Activated gamma-delta T cell (primary cell): ENCODE data around the gene TIMM22.
"Not testable (repeated sequence)": the region's sequence is repeated elsewhere in the genome, so short reads cannot be mapped to it uniquely, and the experiment has no call there.

Experiments used
- DNase-seq: peaks from one replicate; lab custom pipeline; 2025; lab: John Stamatoyannopoulos, UW
- total RNA-seq, 2 donors: gene quantifications; one replicate each; lab custom pipeline; 2026; lab: John Stamatoyannopoulos, UW

TIMM22 gene
- 24.6 reads per million in 2 donors for total RNA-seq

DNA sequence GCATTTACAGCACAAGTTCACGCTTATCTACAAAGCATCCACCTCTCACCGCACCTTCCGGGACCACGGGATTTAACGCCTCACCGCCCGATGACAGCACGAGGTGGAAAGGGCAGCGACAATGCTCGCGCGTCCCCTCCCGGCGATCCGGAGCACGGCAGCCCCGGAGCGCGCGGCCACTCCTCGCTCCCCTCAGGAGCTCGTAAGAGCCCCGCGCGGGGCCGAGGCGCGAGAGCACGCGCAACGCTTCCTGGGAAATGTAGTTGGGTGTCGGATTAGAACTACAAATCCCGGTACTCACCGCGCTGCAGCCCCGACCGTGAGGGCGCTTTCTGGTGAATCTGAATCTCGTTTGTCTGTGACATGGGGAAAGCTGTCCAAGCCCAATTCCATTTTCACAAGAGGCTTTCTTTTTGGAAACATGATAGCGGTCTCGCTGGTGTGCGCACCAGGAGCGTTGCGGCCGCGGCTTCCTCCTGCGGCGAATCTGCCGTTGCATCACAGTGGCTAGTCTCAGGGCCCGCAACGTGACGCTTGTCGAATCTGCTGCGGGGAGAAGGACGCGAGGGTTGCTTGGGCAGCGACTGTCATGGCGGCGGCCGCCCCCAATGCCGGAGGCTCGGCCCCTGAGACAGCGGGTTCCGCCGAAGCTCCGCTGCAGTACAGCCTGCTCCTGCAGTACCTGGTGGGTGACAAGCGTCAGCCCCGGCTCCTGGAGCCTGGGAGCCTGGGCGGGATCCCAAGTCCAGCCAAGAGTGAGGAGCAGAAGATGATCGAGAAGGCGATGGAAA is at the start of gene TIMM22:
TSS of gene TIMM22 (plus strand) at position 576 of the 791 bp plus-strand sequence. CDS start at position 590, 14 bp downstream.
- peak; percentile 87 for DNase-seq

DNA sequence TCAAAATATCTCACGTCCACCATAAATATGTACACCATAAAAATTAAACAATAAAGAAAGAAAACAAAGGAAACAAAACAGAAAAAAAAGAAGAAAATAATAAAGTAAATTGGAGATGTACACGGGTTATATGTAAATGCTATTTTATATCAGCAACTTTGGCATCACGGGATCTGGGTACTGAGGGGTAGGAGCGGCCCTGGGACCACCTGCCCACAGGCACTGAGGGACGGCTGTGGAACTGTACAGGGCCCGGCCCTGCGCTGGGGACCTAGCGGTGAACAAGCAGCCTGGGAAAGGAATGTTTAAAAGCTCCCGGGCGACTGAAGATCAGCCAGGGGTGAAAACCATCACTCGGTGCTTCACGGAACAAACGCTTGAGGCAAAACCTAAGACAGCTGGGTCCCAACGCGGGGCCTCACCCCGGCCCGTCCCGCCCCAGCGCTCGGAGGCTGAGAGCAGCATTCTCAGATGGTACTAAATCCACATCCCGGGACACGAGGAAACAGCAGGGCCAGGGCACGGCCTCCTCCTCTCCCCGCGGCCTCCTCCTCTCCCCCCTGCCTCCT is 48.6 kb upstream of the TIMM22 start:
- DNase-seq = no peak

DNA sequence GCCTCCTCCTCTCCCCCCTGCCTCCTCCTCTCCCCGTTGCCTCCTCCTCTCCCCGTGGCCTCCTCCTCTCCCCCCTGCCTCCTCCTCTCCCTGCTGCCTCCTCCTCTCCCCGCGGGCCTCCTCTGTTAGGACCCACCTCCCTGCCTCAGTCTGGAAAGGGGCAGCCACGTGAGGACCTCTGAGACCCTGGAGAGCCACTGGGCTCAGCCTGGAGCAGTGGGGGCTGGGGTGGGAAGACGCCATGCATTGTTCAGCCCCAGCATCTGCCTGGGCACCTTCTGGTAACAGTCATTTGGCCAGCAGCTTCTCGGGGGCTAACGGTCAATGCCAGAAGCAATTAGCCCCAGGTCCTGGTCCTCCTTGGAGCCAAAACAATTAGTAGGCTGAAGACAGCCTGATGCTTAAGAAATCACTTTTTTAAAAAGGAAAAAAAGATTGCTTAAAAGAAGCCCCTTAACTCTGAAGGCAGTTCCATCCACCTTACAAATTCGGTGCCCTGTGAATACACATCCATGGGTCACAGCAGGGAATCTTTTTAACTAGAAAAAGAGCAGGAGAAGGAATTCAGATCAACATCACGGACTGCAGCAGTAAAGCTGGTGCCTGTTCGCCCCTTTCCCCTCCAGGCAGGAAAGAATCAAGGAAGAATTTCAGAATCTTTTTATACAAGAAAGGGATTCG is 47.2 kb upstream of the TIMM22 start:
- no peak for DNase-seq

DNA sequence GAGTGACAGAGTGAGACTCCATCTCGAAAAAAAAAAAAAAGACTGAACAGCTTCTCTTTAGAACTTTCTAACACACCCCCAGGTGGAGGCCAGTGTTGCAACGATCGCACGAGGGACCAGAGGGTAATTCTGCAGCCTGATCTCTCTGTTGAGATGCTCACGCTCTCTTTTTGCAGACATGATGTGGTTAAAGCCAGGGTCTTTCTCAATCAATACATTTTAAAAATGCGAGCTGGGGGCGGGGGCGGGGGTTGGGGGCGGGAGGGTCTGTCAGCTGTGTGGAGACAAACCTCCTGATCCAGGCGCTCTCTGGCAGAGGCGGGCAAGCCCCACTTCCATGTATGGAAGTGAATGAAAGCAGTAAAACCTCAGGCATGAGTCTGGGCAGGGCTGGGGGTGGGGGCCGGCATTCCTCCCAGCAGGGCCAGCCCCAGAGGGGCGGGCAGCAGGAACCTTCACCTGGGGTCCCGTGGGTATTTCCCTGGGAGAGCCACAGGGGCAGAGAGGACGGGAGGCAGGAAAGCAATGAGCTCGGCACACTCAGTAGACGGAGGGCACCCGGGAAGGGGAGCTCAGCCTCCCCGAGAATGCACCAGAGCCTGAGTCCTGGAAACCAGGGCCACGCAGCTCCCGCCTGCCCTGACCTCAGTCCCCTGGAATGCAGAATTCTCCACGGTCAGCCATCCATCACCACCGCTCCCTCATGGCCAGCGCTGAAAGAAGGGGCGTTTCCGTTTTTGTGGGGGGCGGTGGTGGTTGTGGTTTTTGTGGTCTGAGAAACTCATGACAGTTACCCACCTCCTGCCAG is 45.4 kb upstream of the TIMM22 start:
- no peak for DNase-seq

DNA sequence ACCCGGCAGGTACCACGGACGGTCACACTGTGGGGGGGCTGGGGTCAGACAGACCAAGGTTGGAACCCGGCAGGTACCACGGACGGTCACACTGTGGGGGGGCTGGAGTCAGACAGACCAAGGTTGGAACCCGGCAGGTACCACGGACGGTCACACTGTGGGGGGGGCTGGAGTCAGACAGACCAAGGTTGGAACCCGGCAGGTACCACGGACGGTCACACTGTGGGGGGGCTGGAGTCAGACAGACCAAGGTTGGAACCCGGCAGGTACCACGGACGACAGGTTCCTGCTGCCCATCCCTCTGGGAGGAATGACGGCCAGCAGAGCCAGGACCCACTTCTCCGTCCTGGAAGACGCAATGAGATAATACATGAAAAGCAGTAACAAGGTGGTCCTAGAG is 44.3 kb upstream of the TIMM22 start:
- DNase-seq = not testable (repeated sequence)

DNA sequence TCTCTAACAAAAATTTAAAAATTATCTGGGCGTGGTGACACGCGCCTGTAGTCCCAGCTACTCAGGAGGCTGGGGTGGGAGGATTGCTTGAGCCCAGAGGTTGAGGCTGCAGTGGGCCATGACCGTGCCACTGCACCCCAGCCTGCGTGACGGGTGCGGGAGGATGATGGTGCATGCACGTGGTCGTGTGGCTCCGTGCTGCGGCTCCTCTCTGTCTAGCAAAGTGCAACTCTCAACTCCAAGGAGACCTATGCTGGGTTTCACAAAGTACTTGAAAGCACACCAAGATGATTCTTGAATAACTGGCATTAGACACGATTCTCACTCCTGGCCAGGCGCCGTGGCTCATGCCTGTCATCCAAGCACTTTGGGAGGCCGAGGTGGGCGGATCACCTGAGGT is 43.2 kb upstream of the TIMM22 start:
- no peak for DNase-seq

DNA sequence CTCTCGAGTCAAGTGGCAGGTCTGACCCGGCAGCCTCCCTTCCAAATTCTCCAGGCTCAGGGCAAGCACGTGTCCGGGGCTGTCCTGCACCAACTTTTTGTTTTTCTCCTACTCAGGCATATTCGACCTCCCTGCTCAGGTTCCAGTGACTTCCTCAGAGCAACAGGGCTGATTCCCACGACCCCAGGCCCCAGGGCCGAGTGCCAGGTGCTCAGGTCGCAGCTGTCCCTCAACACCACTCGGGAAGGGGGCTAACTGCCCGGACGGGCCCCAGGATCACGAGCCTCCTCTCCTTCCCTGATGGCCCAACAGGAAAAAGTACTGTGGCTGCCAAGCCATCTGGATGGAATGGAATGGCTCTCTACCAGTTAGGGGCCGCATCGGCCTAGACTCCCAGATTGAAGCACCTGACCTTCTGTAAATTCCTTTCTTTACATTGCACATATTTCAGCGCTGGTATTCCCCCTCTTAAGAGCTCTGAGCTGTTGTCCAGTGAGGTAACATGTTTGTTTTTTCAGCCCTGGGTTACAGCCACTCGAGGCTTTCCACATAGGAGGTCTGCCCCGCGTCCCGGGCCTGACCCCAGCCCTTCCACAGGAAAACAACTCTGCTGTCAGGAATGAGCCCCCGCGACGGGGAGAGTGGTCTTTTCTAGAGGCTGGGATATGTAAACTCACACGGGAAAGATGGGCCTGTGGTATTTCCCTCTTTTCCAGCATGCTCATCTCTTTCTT is 42.3 kb upstream of the TIMM22 start:
- no peak for DNase-seq

DNA sequence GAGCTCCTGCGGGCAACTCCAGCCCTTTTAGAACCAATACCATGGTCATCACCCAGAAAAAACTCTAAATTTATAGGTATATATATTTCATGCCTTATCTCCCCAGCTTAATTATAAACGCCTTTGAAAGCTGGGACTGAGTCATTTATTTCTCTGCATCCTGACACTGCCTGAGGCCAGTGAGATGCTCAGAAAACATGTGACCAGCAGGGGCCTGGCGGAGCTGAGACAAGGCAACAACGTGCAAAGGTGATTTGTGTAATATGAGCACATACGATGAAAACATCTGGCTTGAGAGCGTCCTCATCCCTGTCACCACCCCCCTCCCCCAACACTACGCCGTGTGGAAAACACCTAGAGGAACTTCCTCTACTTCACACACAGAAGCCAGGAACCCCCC is 40.0 kb upstream of the TIMM22 start:
- no peak for DNase-seq

DNA sequence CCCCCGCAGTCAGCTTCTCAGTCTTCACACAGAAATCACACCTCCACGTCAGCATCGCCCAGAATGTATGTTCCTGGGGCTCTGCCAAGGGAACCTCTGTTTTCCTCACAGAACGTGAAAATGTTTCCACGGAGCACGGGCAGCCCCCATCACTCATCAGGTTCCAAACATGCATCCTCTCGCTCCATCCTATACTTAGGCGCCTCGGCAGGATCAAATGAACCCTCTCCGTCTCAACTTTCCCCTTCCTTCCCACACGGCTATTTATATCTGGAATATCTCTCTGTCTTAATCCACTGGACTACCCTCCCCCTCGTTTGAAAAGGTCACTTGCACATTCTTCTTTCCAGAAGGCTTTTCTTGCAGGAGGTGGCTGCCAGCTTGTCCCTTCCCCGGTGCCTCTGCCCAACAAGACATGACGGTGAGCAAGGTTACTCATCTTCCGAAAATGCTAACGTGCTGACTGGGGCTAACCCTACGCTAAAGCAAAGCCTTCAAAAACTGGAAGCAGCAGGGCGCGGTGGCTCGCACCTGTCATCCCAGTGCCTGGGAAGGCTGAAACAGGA is 39.0 kb upstream of the TIMM22 start:
- no peak for DNase-seq

DNA sequence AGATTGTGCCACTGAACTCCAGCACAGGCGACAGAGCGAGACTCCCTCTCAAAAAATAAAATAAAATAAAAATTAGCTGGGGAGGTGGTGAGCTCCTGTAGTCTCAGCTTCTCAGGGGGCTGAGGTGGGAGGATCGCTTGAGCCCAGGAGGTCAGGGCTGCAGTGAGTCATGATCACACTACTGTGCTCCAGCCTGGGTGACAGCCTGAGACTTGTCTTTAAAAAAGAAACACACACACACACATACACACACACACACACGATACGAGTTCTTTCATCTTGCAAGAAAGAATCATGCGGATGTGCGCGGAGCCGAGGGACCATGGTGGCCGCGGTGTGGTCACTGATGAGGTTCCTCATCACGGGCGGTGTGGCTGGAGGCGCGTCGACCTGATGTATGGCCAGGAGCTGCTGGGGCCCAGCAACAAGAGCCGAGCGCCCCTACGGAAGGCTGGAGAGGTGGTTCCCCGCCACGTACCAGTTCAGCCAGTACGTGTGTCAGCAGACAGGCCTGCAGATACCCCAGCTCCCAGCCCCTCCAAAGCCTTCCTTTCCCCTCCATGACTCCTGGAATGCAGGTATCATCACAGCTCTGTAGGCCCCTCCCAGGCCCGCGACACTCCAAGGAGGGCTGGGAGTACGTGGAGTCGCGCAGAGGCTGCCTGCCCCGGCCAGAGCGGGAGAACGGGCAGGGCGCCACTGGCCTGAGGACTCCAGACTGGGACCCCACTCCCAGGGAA is 38.0 kb upstream of the TIMM22 start:
- no peak for DNase-seq

DNA sequence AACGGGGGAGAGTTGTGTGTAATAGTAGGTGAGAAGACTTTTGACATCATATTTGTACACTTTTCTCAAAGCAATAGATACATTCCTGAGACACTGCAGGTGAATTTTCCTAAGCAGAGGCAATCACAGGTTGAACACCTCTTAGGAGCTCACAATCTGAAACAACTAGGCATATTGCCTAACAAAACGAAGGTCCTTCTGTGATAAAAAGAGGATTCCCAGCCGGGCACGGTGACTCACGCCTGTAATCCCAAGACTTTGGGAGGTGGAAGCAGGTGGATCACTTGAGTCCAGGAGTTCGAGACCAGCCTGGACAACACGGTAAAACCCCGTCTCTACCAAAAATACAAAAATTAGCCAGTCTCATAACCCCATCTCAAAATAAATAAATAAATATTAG is 34.8 kb upstream of the TIMM22 start:
- no peak for DNase-seq

DNA sequence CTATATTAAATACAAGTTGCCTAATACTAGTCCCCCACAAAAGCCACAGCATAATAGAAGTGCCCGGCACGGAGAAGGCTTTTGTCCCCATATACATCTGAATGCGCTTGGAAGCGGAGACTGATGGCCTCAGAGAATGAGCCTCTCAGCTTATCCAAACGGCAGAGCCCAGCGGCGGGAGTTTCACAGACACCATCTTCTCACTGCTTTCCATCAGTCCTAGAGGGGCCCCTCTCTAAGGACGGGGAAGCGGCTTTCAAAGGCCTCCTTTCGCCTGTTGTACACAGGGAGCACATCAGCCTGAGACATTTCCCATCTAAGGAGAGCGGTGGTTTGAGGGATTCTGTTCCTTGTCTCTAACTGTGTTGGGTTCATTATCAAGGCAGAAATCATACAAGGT is 34.3 kb upstream of the TIMM22 start:
- no peak for DNase-seq

DNA sequence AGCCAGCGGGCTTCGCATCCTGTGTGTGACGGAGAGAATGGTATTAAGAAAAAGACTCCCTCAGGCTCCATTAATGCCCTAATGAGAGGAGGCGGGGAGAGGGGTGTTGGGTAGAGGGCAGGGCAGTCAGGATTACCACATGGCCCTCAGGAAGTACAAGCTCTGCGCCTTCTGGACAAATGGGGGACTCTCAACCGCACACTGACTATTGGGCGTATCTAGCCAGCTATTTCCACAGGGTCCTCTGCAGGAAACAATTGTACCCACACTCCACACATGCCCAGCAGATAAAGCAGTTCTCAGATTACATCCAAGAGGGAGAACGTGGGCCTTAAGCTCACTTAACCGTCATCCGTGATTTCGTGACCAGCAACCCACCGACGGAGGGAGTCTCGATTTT is 32.1 kb upstream of the TIMM22 start:
- no peak for DNase-seq

DNA sequence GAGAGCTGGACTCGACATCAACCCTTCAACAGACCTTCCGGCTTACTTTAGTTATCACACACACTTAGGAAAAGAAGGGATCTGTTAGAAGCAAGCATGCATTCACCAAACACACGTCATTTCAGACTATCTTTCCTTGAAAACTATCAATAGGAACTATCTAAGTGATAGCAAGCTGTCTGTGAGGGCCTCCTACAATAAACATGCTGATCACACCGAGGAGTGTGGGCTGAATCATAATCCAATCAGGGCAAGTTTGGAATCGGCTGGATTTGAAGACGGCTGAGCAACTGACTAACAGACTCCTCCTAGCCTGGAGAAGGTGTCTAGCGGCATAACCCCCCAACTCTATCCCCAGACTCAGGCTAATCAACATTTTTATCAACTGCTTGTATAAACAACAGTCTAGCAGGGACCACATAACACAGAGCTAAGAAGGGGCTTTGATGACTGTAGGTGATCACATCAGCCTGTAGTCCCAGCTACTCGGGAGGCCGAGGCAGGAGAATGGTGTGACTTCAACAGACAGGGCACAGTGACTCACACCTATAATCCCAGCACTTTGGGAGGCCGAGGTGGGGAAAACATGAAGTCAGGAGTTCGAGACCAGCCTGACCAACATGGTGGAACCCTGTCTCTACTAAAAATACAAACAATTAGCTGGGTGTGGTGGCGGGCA is 31.5 kb upstream of the TIMM22 start:
- no peak for DNase-seq

DNA sequence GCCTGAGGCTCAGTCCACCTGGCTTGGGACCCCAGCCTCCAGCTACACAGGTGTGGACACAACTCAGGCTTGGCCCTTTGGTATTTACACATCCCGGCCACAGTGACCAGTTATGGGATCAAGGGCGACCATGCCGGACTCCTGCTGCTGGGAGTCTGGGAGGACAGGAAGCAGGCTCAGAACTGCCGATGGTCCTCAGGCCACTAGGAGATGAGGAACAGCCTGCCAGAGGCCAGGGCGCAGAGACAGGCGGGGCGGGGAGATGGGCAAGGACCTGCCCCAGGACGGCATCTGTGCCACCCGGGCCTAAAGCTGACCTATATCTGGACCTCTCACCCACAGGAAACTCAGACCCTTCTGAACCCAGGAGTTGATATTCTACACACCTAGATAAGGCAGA is 29.8 kb upstream of the TIMM22 start:
- no peak for DNase-seq

DNA sequence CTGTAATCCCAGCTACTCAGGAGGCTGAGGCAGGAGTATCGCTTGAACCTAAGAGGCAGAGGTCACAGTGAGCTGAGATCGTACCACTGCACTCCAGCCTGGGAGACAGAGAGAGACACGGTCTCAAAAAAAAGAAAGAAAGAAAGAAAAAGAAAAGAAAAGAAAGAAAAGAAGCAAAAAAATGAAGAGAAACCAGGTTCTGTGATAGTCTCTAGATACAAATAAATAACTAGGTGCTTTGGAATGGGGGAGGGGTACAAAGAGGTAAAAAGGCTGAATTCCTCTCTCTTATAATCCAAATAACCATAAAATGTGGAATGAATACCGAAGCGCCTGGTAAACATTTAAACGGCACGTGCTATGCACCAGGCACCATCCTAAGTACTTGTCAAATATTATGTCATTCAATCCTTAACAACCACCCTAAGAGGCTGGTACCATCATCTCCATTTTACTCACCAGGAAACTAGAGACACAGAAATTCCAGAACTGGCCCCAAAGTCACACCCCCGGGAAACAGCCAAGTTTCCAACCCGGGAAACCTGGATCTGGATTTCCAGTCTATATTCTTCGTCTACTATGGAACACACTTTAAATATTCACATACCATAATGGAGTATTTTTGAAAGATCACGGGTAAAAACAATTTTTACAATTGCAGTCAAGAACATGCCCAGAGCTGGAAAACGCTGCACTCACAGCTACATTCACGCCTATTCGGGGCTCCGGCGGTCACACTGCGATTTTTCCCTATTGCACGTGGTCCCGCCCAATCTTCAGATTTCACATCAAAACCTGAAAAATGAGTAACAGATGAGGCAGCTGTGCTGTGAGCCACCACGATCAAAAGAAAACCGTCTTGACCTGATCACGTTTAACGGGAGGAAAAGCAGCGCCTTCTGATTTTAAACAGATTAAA is 27.9 kb upstream of the TIMM22 start:
- DNase-seq = no peak

DNA sequence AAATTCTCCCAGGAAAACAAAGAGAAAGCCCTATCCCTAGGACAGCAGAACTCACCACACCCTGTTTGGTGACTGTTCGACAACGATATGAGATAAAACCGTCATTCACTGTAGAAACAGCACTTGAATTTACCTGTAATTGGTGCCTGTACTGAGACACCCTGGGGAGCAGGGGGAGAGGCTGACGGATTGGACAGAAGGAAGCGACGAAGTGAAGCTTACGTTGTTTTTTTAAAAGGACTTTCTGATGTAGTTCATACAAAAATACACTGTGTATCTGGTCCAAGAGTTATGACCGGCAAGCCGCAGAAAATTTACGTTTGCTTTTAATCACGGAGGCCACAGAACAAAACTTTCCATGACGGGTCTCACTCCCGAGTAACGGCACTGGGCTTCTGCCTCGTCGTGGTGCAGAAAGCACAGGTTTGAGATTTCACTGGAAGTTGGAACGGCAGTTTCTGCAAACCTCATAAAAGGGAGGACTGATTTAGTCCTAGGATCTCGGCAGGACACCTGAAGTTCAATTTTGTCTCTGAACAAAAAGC is 27.0 kb upstream of the TIMM22 start:
- DNase-seq = no peak

DNA sequence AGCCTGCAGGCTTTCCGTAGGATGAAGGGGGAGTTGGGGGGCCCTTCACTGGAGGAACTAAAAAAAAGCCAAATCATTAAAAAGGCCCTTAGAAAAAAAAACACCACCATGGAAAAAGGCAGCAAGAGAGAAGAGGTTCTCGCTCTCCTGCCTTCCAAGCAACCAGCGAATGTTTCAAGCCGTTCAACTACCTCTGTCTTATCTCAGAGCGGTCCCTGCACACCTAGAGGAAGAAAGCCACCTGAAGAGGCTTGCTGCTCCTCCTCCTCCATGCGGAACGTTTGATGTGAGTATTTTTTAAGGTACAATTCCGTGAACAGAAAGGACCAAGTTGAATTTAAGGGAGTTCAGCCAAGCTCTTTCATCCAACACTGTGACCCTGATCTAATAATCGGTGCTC is 26.6 kb upstream of the TIMM22 start:
- DNase-seq = no peak

DNA sequence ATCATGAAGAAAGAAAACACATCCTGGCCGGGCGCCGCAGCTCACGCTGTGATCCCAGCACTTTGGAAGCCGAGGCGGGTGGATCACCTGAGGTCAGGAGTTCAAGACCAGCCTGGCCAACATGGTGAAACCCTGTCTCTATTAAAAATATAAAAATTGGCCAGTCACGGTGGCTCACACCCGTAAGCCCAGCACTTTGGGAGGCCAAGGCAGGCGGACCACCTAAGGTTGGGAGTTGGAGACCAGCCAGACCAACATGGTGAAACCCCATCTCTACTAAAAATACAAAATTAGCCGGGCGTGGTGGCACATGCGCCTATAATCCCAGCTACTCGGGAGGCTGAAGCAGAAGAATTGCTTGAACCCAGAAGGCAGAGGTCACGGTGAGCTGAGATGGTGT is 25.1 kb upstream of the TIMM22 start:
- not testable (repeated sequence) for DNase-seq
